Measurements from ENCODE around the gene PDLIM4. TPM values are rescaled to one million over a fixed set of nuclear protein-coding genes. Genes with fewer than 3 reads are reported as not detected.

PDLIM4 gene
- total RNA-seq, 6 experiments from 2014 or later: 0.24 to 0.95 (median 0.40) TPM; not detected in 2

DNA sequence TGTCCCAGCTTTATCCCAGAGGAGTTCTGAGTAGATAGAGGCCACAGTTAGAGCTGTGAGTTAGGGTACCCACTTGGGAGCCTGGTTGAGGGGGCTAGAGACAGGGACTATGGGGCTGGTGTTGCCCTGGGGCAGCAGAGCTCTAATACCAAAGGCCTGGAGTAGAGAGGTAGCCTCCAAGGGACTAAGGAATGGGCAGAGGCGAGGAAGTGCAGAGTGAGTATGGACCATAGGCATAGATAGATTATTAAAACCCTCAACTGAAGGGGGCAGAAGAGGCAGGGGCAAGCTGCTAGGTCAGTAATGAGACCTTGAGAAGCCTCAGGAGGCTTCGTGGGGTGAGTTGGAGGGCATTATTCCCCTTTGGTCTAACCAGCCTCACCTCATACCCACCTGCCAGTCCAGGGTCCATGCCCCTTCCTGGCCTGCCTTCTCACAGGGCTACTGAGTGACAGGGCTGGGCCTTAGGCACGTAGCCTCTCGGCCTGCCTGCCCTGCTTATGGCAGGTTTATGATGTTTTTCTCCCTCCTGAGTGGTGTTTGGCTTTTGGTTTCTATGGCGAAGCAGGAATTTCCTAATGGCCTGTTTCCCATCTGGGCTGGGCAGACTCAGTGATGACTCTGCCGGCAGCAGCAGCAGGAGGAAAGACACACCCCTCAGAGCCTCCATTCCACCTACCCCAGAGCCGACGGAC, 8.0 kb downstream of the PDLIM4 start:
- TF ChIP-seq POLR2A (IDR thresholded peaks at IDR 0.05) (no peak), CTCF (IDR thresholded peaks at IDR 0.05) (no peak)
- ATAC-seq: peak in 3 of 4 donors; percentile 24 to 45 (median 38)
- 49% methylated on average over 4 of the region's 8 CpGs for WGBS (ENCODE audit: insufficient coverage, low coverage, low lambda C conversion rate, missing lambda C conversion rate)

GRCh38 chr5:132266031-132266835, 8.7 kb downstream of the PDLIM4 start:
- WGBS (ENCODE audit: insufficient coverage, low coverage, low lambda C conversion rate, missing lambda C conversion rate): 83% methylated on average over 1 of the region's 7 CpGs
- Histone ChIP-seq H3K27ac (no peak overlapping the region), H3K36me3 (no peaks in the 10 kb centered on the region), H3K9me3 (no peaks in the 10 kb centered on the region), H3K4me1 (no peaks in the 10 kb centered on the region), H3K4me3 (no peak overlapping the region), H3K27me3 (no peaks in the 10 kb centered on the region)
- ATAC-seq: no peak
- DNase-seq: peak in 1 of 3 donors; percentile 28
- intact Hi-C loops (cut with DNase I): no loop called here
- TF ChIP-seq POLR2A (IDR thresholded peaks at IDR 0.05) (no peak), CTCF (IDR thresholded peaks at IDR 0.05) (no peak)

More for the DNA sequence above, 8.0 kb downstream of the PDLIM4 start:
- Histone ChIP-seq H3K27me3 (no peaks in the 10 kb centered on the region), H3K4me1 (no peaks in the 10 kb centered on the region), H3K9me3 (no peaks in the 10 kb centered on the region), H3K36me3 (no peaks in the 10 kb centered on the region), H3K4me3 (no peak overlapping the region), H3K27ac (no peak overlapping the region)
- intact Hi-C loops (cut with DNase I): no loop called here
- DNase-seq: peak in 1 of 3 donors; percentile 44

GRCh38 chr5:132266836-132267160, 9.3 kb downstream of the PDLIM4 start:
- Histone ChIP-seq H3K4me3 (no peak overlapping the region), H3K27ac (no peak overlapping the region), H3K27me3 (no peaks in the 10 kb centered on the region), H3K36me3 (no peaks in the 10 kb centered on the region), H3K9me3 (no peaks in the 10 kb centered on the region), H3K4me1 (no peaks in the 10 kb centered on the region)
- TF ChIP-seq CTCF (IDR thresholded peaks at IDR 0.05) (no peak), POLR2A (IDR thresholded peaks at IDR 0.05) (no peak)
- intact Hi-C loops (cut with DNase I): no loop called here
- no peak for ATAC-seq
- DNase-seq: no peak
- WGBS (ENCODE audit: insufficient coverage, low coverage, low lambda C conversion rate, missing lambda C conversion rate): no CpG with 5 or more reads among the region's 1 CpG

DNA sequence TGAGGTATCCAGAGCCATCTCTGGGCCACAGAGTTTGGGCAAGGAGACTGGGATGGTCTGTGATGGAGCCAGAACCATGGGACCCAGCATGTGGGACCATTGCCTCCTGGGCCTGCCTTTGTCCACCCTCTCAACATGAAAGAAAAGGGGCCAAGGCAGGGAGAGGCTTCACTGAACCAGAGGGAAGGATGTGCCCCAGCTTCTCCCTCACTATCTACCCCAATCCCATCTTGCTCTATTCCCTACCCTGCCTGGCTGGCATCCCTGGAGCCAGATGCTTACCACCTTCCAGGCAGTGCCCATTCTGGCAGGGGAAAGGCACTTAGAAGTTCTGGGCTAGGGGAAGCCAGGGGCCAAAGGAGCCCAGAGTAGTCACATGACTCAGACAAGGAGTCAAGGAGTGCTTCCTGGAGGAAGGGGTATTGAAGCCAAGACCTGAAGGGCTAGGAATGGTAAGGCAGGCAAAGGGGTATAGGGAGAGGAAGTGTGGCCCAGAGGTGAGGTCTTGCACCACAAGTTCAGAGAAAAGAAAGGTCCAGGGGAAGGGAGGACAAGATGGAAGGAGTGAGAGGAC, 9.8 kb downstream of the PDLIM4 start:
- no peaks in the 10 kb centered on the region for H3K9me3 ChIP-seq
- intact Hi-C loops (cut with DNase I): no loop called here
- H3K27me3 ChIP-seq: no peaks in the 10 kb centered on the region
- H3K4me3 ChIP-seq: no peak overlapping the region
- H3K36me3 ChIP-seq: no peaks in the 10 kb centered on the region
- ATAC-seq (no peak), DNase-seq (peak in 1 of 3 donors; percentile 27)
- TF ChIP-seq CTCF (IDR thresholded peaks at IDR 0.05) (no peak), POLR2A (IDR thresholded peaks at IDR 0.05) (no peak)
- no peaks in the 10 kb centered on the region for H3K4me1 ChIP-seq
- H3K27ac ChIP-seq: no peak overlapping the region
